Mucosa of descending colon (tissue), 3 donors: ENCODE data around the gene GPC3. TPM values are rescaled to one million over a fixed set of nuclear protein-coding genes. Genes with fewer than 3 reads are reported as not detected.

Experiments used
- ATAC-seq: fragments of 200-7000 bp; cut with Tn5 transposase; one replicate; pipeline ENCODE4 v1.9.1; 2020; ENCODE audit warnings: mild to moderate bottlenecking, moderate library complexity
- DNase-seq, 3 donors: peaks; one replicate each; pipeline ENCODE4 v3.0.0-alpha.2; 2020
- H3K36me3 ChIP-seq: fragments of 200-600 bp; one replicate; pipeline ENCODE4 v1.8.0; 2021; ENCODE audit warnings: low read depth, mild to moderate bottlenecking
- H3K4me1 ChIP-seq: fragments of 200-600 bp; one replicate; pipeline ENCODE4 v1.8.0; 2021; ENCODE audit warnings: low read depth, mild to moderate bottlenecking
- H3K4me3 ChIP-seq: fragments of 200-600 bp; one replicate; pipeline ENCODE4 v1.8.0; 2021; ENCODE audit warnings: mild to moderate bottlenecking
- H3K9me3 ChIP-seq: fragments of 200-600 bp; one replicate; pipeline ENCODE4 v1.8.0; 2021; ENCODE audit warnings: mild to moderate bottlenecking
- intact Hi-C, 2 donors: fragments of 100-400 bp; cut with DNase I in 1 of 2; cut with micrococcal nuclease in 1 of 2; formaldehyde crosslinking; loops; one replicate each; pipeline versions ENCODE4 v1.11.0 to v1.11.1; 2022; cut with DNase I, micrococcal nuclease
- total RNA-seq, 3 donors: library from RNA; stranded (reverse); fragmentation: NEBNext Ultra II Directional in 2 of 3; extraction: Animal tissue kit (Norgen Biotek cat#: 25700) in 2 of 3; gene quantifications; one replicate each; pipeline versions ENCODE4 v1.2.1 to v1.2.4, GENCODE V29; 2021 to 2023
- TF ChIP-seq, protein P1 (sequence below): fragments of 200-600 bp; IDR thresholded peaks from one replicate; pipeline ENCODE4 v1.8.0; 2022; ENCODE audit warnings: antibody characterized with exemption, mild to moderate bottlenecking
- donor health status: DM: no; HTN: no; CAD: no; lungs with moderate emphysema.
- donor health status: DM: no; HTN: no; CAD: no.
- donor health status: DM: no; HTN: yes; CAD: no.

GPC3 gene
- total RNA-seq, 3 donors from 2014 or later, result 0.55 to 2.8 (median 2.1) TPM

DNA sequence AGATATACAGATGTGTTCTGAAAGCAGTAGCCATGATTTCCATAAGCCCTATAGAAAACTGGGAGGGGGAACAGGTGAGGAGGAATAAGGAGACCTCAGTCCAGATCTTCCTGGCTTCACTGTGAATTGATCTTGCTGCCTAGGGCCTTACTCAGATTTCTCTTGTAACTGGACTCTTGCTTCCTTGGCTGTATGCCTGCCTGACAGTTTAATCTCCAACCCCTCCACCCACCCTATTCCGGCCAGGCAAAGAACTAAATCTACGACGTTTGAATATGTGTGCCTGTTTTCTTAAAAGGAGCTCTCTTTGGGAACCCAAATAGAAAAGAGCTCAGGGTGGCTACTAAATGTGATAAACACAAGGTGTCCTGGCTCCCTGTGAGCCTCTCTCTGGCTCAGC is 173.0 kb downstream of the GPC3 start:
- TF ChIP-seq, protein P1, sequence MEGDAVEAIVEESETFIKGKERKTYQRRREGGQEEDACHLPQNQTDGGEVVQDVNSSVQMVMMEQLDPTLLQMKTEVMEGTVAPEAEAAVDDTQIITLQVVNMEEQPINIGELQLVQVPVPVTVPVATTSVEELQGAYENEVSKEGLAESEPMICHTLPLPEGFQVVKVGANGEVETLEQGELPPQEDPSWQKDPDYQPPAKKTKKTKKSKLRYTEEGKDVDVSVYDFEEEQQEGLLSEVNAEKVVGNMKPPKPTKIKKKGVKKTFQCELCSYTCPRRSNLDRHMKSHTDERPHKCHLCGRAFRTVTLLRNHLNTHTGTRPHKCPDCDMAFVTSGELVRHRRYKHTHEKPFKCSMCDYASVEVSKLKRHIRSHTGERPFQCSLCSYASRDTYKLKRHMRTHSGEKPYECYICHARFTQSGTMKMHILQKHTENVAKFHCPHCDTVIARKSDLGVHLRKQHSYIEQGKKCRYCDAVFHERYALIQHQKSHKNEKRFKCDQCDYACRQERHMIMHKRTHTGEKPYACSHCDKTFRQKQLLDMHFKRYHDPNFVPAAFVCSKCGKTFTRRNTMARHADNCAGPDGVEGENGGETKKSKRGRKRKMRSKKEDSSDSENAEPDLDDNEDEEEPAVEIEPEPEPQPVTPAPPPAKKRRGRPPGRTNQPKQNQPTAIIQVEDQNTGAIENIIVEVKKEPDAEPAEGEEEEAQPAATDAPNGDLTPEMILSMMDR, result no peak
- intact Hi-C loops, result no loop called here
- H3K4me1 ChIP-seq, result no peaks in the 10 kb centered on the region
- ATAC-seq (peak; percentile 32), DNase-seq (peak in 1 of 3 donors; percentile 14)
- H3K9me3 ChIP-seq, result no peaks in the 10 kb centered on the region
- no peak overlapping the region for H3K4me3 ChIP-seq
- no peaks in the 10 kb centered on the region for H3K36me3 ChIP-seq

DNA sequence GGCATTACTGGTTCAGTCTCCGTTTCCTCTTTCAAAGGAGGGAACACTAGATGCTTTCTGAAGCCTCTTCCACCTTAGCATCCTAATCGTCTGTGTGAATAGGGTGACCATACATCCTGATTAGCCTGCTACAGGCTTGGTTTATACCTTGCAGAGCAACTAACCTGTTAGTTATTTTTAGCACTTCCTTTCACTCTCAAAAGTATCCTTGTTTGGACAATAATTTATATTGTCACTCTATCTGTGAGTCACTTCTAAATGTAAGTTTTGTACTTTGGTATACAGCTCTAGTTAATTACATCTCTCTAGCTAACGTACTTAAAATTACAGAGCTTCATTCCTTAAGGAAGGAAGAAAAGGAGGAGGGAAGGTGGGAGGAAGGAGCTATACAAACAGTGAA is 174.5 kb downstream of the GPC3 start:
- ATAC-seq (peak; percentile 93), DNase-seq (no peak)
- Histone ChIP-seq H3K36me3 (no peaks in the 10 kb centered on the region), H3K4me1 (no peaks in the 10 kb centered on the region), H3K9me3 (no peaks in the 10 kb centered on the region), H3K4me3 (no peak overlapping the region)
- TF ChIP-seq, protein P1, result no peak
- intact Hi-C loops, result no loop called here

DNA sequence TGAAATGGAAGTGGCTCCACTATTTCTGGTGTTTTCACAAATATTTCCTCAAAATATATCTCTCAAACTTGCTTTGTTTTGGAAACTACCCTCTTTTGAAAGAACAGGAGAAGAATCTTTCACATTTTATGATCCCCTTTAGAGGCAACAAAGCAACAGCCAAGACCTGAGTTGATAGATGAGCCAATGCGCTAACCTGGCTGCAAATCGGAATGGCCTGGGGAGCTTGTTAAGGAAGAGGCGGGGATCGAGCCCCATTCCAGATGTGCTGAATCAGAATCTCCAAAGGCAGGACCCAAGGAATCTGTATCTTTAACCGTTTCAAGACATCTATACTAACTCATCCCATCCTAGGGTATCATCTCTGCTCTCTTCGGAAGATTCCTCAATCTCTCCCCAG is 181.3 kb downstream of the GPC3 start:
- intact Hi-C loops, result no loop called here
- TF ChIP-seq, protein P1, result no peak
- Histone ChIP-seq H3K9me3 (no peaks in the 10 kb centered on the region), H3K4me1 (no peaks in the 10 kb centered on the region), H3K4me3 (no peak overlapping the region), H3K36me3 (no peaks in the 10 kb centered on the region)
- ATAC-seq (no peak), DNase-seq (no peak)

DNA sequence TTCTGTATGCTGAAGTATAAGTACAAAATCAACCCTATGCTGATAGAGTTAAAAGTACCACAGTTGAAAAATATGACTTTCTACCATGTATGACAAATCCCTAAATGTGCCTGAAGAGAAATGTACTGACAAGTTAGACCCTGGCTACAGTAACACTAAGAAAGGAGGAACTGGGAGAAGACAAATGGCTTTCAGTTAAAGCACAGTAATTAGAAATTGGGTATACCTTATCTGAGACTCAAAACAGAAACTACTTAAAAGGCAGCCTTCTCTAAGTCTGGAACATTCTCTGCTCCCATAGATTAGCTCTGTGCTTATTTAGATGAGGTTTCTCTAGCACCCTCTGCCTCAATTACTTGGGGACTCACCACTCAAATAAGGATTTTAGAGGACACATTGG is 189.1 kb downstream of the GPC3 start:
- no peaks in the 10 kb centered on the region for H3K4me1 ChIP-seq
- DNase-seq (no peak), ATAC-seq (no peak)
- TF ChIP-seq, protein P1, result no peak
- intact Hi-C loops, result no loop called here
- no peak overlapping the region for H3K4me3 ChIP-seq
- H3K9me3 ChIP-seq, result no peaks in the 10 kb centered on the region
- H3K36me3 ChIP-seq, result no peaks in the 10 kb centered on the region

DNA sequence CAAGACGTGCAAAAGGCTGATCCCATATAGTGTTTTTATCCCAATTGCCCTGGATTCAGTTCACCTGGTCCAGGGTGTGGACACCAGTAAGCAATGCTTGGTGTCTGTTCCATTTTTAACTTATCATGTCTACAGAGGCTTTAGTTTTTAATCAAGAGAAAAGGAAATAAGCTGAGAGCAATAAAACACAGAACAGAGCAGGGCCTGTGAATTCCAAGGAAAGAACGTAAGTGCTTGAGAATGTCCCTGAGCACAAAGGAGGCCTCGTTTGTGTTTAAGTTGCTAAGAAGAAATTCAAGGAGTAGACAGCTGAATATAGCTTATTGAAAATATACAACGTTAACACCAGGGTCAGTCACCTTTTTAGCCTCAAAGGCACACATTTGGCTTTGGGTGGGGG is 191.3 kb downstream of the GPC3 start:
- no peaks in the 10 kb centered on the region for H3K9me3 ChIP-seq
- intact Hi-C loops, result no loop called here
- H3K36me3 ChIP-seq, result no peaks in the 10 kb centered on the region
- ATAC-seq (peak; percentile 16), DNase-seq (no peak)
- H3K4me3 ChIP-seq, result no peak overlapping the region
- TF ChIP-seq, protein P1, result no peak
- H3K4me1 ChIP-seq, result no peaks in the 10 kb centered on the region

DNA sequence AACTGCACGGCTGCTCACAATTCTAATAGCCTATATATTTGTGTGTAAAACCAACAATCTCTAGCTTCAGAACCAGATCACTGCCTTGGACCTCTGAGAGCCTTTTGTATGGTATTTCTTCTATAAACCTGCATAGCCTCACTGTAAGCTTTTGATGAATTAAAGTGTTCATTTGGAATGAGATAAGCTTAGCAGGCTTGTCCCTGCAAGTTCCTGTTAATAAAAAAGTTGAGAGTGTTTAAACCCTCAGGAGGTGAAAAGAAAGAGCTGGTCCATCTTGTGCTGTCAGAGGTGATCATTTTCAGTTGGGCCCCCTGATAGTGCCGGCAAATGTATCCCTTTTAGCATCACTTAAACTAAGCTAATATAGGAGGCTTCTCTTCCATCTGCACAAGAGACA is 191.8 kb downstream of the GPC3 start:
- Histone ChIP-seq H3K36me3 (no peaks in the 10 kb centered on the region), H3K4me3 (no peak overlapping the region), H3K9me3 (no peaks in the 10 kb centered on the region), H3K4me1 (no peaks in the 10 kb centered on the region)
- ATAC-seq, result no peak
- intact Hi-C loops, result no loop called here
- no peak for DNase-seq
- TF ChIP-seq, protein P1, result no peak
